DMS79 treated with DMSO at 0.1 percent for 48 hours (cell line): ENCODE measurements around the gene CFAP126.
"Not testable (repeated sequence)": the region's sequence is repeated elsewhere in the genome, so short reads cannot be mapped to it uniquely, and the experiment has no call there.

Source experiments
- DNase-seq: peaks from one replicate; lab custom pipeline; 2025; lab: John Stamatoyannopoulos, UW

Gene CFAP126

GRCh38 chr1:161381707-161382106 lies 14.0 kb upstream of the CFAP126 start:
- no peak for DNase-seq

GRCh38 chr1:161379071-161379470 lies 11.4 kb upstream of the CFAP126 start:
- no peak for DNase-seq

GRCh38 chr1:161378014-161378413 lies 10.3 kb upstream of the CFAP126 start:
- DNase-seq: no peak

GRCh38 chr1:161374373-161374772 lies 6.7 kb upstream of the CFAP126 start:
- no peak for DNase-seq

- DNase-seq: no peak
Measured at GRCh38 chr1:161373442-161373841, 5.8 kb upstream of the CFAP126 start.

GRCh38 chr1:161365207-161365606 lies 2.5 kb downstream of the CFAP126 start:
- DNase-seq: no peak

GRCh38 chr1:161364332-161364731 lies 3.3 kb downstream of the CFAP126 start:
- DNase-seq: no peak

- DNase-seq: no peak
Measured at GRCh38 chr1:161359291-161359690, 8.4 kb downstream of the CFAP126 start.

GRCh38 chr1:161357073-161357472 lies 10.6 kb downstream of the CFAP126 start:
- no peak for DNase-seq

GRCh38 chr1:161351482-161351881 lies 16.2 kb downstream of the CFAP126 start:
- DNase-seq: no peak

- no peak for DNase-seq
Measured at GRCh38 chr1:161350671-161351070, 17.0 kb downstream of the CFAP126 start.

- no peak for DNase-seq
Measured at GRCh38 chr1:161342821-161343220, 24.9 kb downstream of the CFAP126 start.

- DNase-seq: no peak
Measured at GRCh38 chr1:161342177-161342576, 25.5 kb downstream of the CFAP126 start.

GRCh38 chr1:161335796-161336195 lies 31.9 kb downstream of the CFAP126 start:
- DNase-seq: no peak

GRCh38 chr1:161333166-161333565 lies 34.5 kb downstream of the CFAP126 start:
- DNase-seq: no peak

- DNase-seq: no peak
Measured at GRCh38 chr1:161330346-161330745, 37.3 kb downstream of the CFAP126 start.

- no peak for DNase-seq
Measured at GRCh38 chr1:161324020-161324419, 43.7 kb downstream of the CFAP126 start.

GRCh38 chr1:161315841-161316674 lies 51.6 kb downstream of the CFAP126 start:
- not testable (repeated sequence) for DNase-seq
